ENCODE measurements around the gene TSC1. TPM values are rescaled to one million over a fixed set of nuclear protein-coding genes. Genes with fewer than 3 reads are reported as not detected.
"Not testable (repeated sequence)": the region's sequence is repeated elsewhere in the genome, so short reads cannot be mapped to it uniquely, and the experiment has no call there.

The TSC1 gene
- 31.3 and 31.7 TPM in 2 replicates for total RNA-seq

DNA sequence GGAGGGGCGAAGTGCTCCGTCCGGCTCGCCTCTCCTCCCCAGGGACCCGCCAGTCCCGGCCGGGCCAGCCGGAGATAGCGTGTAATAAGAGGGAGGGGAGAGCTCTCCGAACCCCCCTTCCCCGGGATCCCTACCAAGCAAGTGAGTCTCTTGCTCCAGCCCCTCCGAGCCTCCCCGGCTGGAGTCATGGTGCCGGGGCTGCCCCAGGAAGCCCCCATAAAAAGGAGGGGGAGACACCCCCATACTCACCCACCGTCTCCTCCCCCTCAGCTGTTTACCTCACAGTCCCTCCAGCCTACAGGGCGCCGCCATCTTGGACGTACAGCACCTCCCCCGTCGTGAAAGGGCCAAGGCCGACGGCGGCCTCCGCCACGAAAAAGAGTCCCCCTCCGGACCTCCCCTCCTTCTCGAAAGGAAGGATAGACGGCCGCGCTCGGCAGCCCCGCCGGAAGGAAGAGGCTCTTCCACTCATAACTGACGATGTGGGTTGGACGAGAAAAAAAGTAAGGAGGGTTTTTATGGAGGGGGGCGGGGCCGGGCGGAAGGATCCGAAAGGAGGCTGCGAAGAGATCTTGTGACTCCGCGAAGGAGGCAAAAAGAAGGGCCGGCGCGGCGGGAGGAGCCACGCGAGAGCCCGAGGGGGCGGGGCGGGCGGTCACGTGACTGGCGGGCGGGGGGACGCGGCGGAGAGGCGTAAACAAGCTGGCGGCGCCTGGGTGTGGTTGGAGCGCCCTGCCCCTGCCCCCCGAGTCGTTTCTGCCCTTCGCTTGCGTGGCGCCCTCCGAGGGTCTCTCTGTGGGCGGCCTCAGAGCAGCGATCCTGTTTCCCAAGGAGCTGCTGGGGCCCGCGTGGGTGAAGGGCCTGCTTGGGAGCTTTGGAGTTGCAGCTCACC lies at the start of gene TSC1:
Gene TSC1 (minus strand): TSS at position 323 of the 892 bp plus-strand sequence. CDS start 15,744 bp downstream, outside the sequence.
- TF ChIP-seq, protein P1, sequence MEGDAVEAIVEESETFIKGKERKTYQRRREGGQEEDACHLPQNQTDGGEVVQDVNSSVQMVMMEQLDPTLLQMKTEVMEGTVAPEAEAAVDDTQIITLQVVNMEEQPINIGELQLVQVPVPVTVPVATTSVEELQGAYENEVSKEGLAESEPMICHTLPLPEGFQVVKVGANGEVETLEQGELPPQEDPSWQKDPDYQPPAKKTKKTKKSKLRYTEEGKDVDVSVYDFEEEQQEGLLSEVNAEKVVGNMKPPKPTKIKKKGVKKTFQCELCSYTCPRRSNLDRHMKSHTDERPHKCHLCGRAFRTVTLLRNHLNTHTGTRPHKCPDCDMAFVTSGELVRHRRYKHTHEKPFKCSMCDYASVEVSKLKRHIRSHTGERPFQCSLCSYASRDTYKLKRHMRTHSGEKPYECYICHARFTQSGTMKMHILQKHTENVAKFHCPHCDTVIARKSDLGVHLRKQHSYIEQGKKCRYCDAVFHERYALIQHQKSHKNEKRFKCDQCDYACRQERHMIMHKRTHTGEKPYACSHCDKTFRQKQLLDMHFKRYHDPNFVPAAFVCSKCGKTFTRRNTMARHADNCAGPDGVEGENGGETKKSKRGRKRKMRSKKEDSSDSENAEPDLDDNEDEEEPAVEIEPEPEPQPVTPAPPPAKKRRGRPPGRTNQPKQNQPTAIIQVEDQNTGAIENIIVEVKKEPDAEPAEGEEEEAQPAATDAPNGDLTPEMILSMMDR (IDR thresholded peaks at IDR 0.05; ENCODE audit: insufficient read depth, low read length, poor library complexity, severe bottlenecking), result no peak
- no peaks in the 10 kb centered on the region for H3K36me3 ChIP-seq (ENCODE audit: control insufficient read depth, insufficient read depth, low read length)
- no peaks in the 10 kb centered on the region for H3K27me3 ChIP-seq (ENCODE audit: control insufficient read depth, insufficient read depth, low read length)
- H3K4me3 ChIP-seq (ENCODE audit: low read depth, low read length), result peak within 1 kb of the TSS; percentile 87
- peak; percentile 54 for DNase-seq (ENCODE audit: low read depth)

- TF ChIP-seq, protein P1 (IDR thresholded peaks at IDR 0.05; ENCODE audit: insufficient read depth, low read length, poor library complexity, severe bottlenecking), result no peak
- Histone ChIP-seq H3K27me3 (ENCODE audit: control insufficient read depth, insufficient read depth, low read length) (peaks cover 21% of the 10 kb centered on the region), H3K4me3 (ENCODE audit: low read depth, low read length) (no peak overlapping the region), H3K36me3 (ENCODE audit: control insufficient read depth, insufficient read depth, low read length) (no peaks in the 10 kb centered on the region)
- DNase-seq (ENCODE audit: low read depth), result no peak
Measured at GRCh38 chr9:132993511-132993939, 49.1 kb upstream of the TSC1 start.

GRCh38 chr9:132991351-132992300 lies 47.2 kb upstream of the TSC1 start:
- peaks cover 29% of the 10 kb centered on the region for H3K27me3 ChIP-seq (ENCODE audit: control insufficient read depth, insufficient read depth, low read length)
- DNase-seq (ENCODE audit: low read depth), result no peak
- TF ChIP-seq, protein P1 (IDR thresholded peaks at IDR 0.05; ENCODE audit: insufficient read depth, low read length, poor library complexity, severe bottlenecking), result no peak

DNA sequence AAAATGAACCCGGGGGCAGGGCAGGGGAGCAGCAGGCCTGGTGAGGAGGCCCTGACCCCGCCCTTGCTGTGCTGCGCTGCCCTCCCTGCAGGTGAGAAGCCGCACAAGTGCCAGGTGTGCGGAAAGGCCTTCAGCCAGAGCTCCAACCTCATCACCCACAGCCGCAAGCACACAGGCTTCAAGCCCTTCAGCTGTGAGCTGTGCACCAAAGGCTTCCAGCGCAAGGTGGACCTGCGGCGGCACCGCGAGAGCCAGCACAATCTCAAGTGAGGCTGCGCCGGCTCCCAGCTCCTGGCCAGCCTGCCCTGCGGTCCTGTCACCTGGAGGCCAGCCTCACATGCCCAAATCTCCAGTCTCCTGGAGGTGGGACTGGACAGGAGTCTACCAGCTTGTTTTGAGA lies 46.4 kb upstream of the TSC1 start:
- peaks cover 30% of the 10 kb centered on the region for H3K27me3 ChIP-seq (ENCODE audit: control insufficient read depth, insufficient read depth, low read length)
- DNase-seq (ENCODE audit: low read depth), result no peak

More at GRCh38 chr9:132991351-132992300, 47.2 kb upstream of the TSC1 start:
- H3K4me3 ChIP-seq (ENCODE audit: low read depth, low read length), result no peak overlapping the region
- H3K36me3 ChIP-seq (ENCODE audit: control insufficient read depth, insufficient read depth, low read length), result no peaks in the 10 kb centered on the region

GRCh38 chr9:132989998-132990557 lies 45.7 kb upstream of the TSC1 start:
- H3K27me3 ChIP-seq (ENCODE audit: control insufficient read depth, insufficient read depth, low read length), result peaks cover 31% of the 10 kb centered on the region
- H3K4me3 ChIP-seq (ENCODE audit: low read depth, low read length); H3K36me3 ChIP-seq (ENCODE audit: control insufficient read depth, insufficient read depth, low read length); DNase-seq (ENCODE audit: low read depth): not testable (repeated sequence)

More for the DNA sequence above, 46.4 kb upstream of the TSC1 start:
- H3K4me3 ChIP-seq (ENCODE audit: low read depth, low read length), result no peak overlapping the region
- TF ChIP-seq, protein P1 (IDR thresholded peaks at IDR 0.05; ENCODE audit: insufficient read depth, low read length, poor library complexity, severe bottlenecking), result no peak
- H3K36me3 ChIP-seq (ENCODE audit: control insufficient read depth, insufficient read depth, low read length), result no peaks in the 10 kb centered on the region

Measured in kidney epithelial cell (primary cell).